A549 (cell line): ENCODE measurements around the gene SLC25A15. TPM values are rescaled to one million over a fixed set of nuclear protein-coding genes. Genes with fewer than 3 reads are reported as not detected.

Experiments
- ATAC-seq, 2 experiments: fragments of 200-7000 bp in 1 of 2; fragments of >200 bp in 1 of 2; cut with Nextera tagmentation in 1 of 2; cut with Tn5 transposase in 1 of 2; 3 replicates each; pipeline versions ENCODE4 v1.8.0 to v1.9.1; 2018 to 2020; ENCODE audit warnings: mild to moderate bottlenecking in 1 of 2, moderate library complexity in 1 of 2
- CTCF ChIA-PET: fragments of 300-600 bp; sonication (Branson Sonifier 250); formaldehyde crosslinking; extraction: SDS; loops from one replicate; lab custom pipeline; 2021; ENCODE audit warnings: antibody characterized with exemption, inconsistent platforms; lab: Yijun Ruan, JAX
- POLR2A ChIA-PET: fragments of 350-600 bp; formaldehyde crosslinking; extraction: SDS; loops from one replicate; lab custom pipeline; 2021; ENCODE audit warnings: antibody characterized with exemption, inconsistent platforms; lab: Yijun Ruan, JAX
- DNase-seq, 2 experiments: peaks; one replicate each; pipeline versions ENCODE4 v3.0.0 to v3.0.0-alpha.2; 2011 to 2016; ENCODE audit warnings: low read depth in 1 of 2, low spot score in 1 of 2
- FAIRE-seq: peaks from 2 replicates; lab custom pipeline; 2011; peaks lifted over from hg19 to GRCh38; lab: Jason Lieb, UNC
- H3K27ac ChIP-seq, 2 experiments: fragments of >200 bp; sonication (Bioruptor Twin); formaldehyde crosslinking; 3 replicates each; pipeline ENCODE4 v1.5.1; 2016 to 2017
- H3K4me1 ChIP-seq: fragments of >200 bp; sonication (Bioruptor Twin); formaldehyde crosslinking; 3 replicates; pipeline ENCODE4 v1.6.1; 2016
- H3K4me2 ChIP-seq: fragments of >200 bp; sonication (Bioruptor Twin); formaldehyde crosslinking; 3 replicates; pipeline ENCODE4 v1.6.1; 2016
- H3K4me3 ChIP-seq: fragments of >200 bp; sonication (Bioruptor Twin); formaldehyde crosslinking; 3 replicates; pipeline ENCODE4 v1.5.1; 2016
- H3K9me3 ChIP-seq: fragments of >200 bp; sonication (Bioruptor Twin); formaldehyde crosslinking; 3 replicates; pipeline ENCODE4 v1.6.1; 2016
- BCL3 ChIP-seq: fragments of >200 bp; sonication (Bioruptor Twin); formaldehyde crosslinking; IDR thresholded peaks from 3 replicates; pipeline ENCODE4 v1.6.1; 2016
- CEBPB ChIP-seq, 2 experiments: fragments of >200 bp in 1 of 2; sonication (Bioruptor Twin) in 1 of 2; formaldehyde crosslinking in 1 of 2; IDR thresholded peaks; 2 replicates each; pipeline ENCODE4 v1.6.1; 2012 to 2016
- CHD2 ChIP-seq: fragments of 150-350 bp; IDR thresholded peaks from 2 replicates; pipeline ENCODE4 v1.6.1; 2014; ENCODE audit warnings: low read length; ENCODE audit not compliant: partially characterized antibody
- CHD4 ChIP-seq: fragments of 200-600 bp; sonication (generic); IDR thresholded peaks from 2 replicates; pipeline ENCODE4 v1.6.1; 2016; ENCODE audit warnings: antibody characterized with exemption, mild to moderate bottlenecking, borderline replicate concordance
- EHMT2 ChIP-seq: fragments of 200-600 bp; sonication (generic); IDR thresholded peaks from 2 replicates; pipeline ENCODE4 v1.6.1; 2016; ENCODE audit warnings: antibody characterized with exemption, low read depth, mild to moderate bottlenecking, moderate library complexity
- GATA3 ChIP-seq: IDR thresholded peaks from 2 replicates; pipeline ENCODE4 v1.6.1; 2012; ENCODE audit warnings: borderline replicate concordance
- HEYL ChIP-seq: fragments of 250-450 bp; sonication (Bioruptor Pico); IDR thresholded peaks from 2 replicates; pipeline ENCODE4 v1.8.0; 2021; ENCODE audit warnings: mild to moderate bottlenecking, moderate library complexity
- HOXA7 ChIP-seq: fragments of 250-450 bp; sonication (Bioruptor Pico); IDR thresholded peaks from 2 replicates; pipeline ENCODE4 v1.5.0; 2020; ENCODE audit warnings: mild to moderate bottlenecking, moderate library complexity
- HOXB13 ChIP-seq: fragments of 250-450 bp; sonication (Bioruptor Pico); IDR thresholded peaks from 2 replicates; pipeline ENCODE4 v1.5.0; 2020; ENCODE audit warnings: low read depth, mild to moderate bottlenecking, moderate library complexity
- JUN ChIP-seq, 2 experiments: fragments of >200 bp; sonication (Bioruptor Twin); formaldehyde crosslinking; IDR thresholded peaks; 2 replicates in 1 of 2; 3 replicates in 1 of 2; pipeline ENCODE4 v1.6.1; 2016 to 2017
- JUNB ChIP-seq: fragments of >200 bp; sonication (Bioruptor Twin); formaldehyde crosslinking; IDR thresholded peaks from 2 replicates; pipeline ENCODE4 v1.6.1; 2016
- KDM5A ChIP-seq: fragments of 200-600 bp; sonication (generic); IDR thresholded peaks from 2 replicates; pipeline ENCODE4 v1.6.1; 2016; ENCODE audit warnings: antibody characterized with exemption, mild to moderate bottlenecking
- MAX ChIP-seq: IDR thresholded peaks from 2 replicates; pipeline ENCODE4 v1.6.1; 2012
- NPAS2 ChIP-seq: fragments of 250-450 bp; sonication (Bioruptor Pico); IDR thresholded peaks from 2 replicates; pipeline ENCODE4 v1.8.0; 2022; ENCODE audit warnings: mild to moderate bottlenecking, moderate library complexity, borderline replicate concordance
- NR3C1 ChIP-seq: fragments of >200 bp; sonication (Bioruptor Twin); formaldehyde crosslinking; IDR thresholded peaks from 3 replicates; pipeline ENCODE4 v1.6.1; 2017
- RAD21 ChIP-seq, 2 experiments: fragments of >200 bp in 1 of 2; sonication (Bioruptor Twin) in 1 of 2; formaldehyde crosslinking in 1 of 2; IDR thresholded peaks in 1 of 2; conservative IDR thresholded peaks in 1 of 2; 2 replicates in 1 of 2; 3 replicates in 1 of 2; pipeline ENCODE4 v1.6.1; 2012 to 2018; ENCODE audit warnings: inconsistent platforms in 1 of 2
- RARB ChIP-seq: fragments of 250-450 bp; sonication (Bioruptor Pico); IDR thresholded peaks from 2 replicates; pipeline ENCODE4 v1.8.0; 2021; ENCODE audit warnings: mild to moderate bottlenecking, moderate library complexity
- RCOR1 ChIP-seq: fragments of 150-350 bp; IDR thresholded peaks from 2 replicates; pipeline ENCODE4 v1.6.1; 2014; ENCODE audit warnings: antibody characterized with exemption, low read length, low read depth
- RFX5 ChIP-seq: fragments of 450-650 bp; IDR thresholded peaks from 2 replicates; pipeline ENCODE4 v1.7.1; 2014; ENCODE audit warnings: antibody characterized with exemption, mild to moderate bottlenecking, moderate library complexity
- TFCP2L1 ChIP-seq: fragments of 250-450 bp; sonication (Bioruptor Pico); IDR thresholded peaks from 2 replicates; pipeline ENCODE4 v1.5.0; 2021; ENCODE audit warnings: mild to moderate bottlenecking
- TP53 ChIP-seq: fragments of 250-450 bp; sonication (Bioruptor Pico); IDR thresholded peaks from 2 replicates; pipeline ENCODE4 v1.5.0; 2021; ENCODE audit warnings: mild to moderate bottlenecking, moderate library complexity
- ZFP36 ChIP-seq: fragments of 450-650 bp; IDR thresholded peaks from 2 replicates; pipeline ENCODE4 v1.6.1; 2014; ENCODE audit warnings: borderline replicate concordance; ENCODE audit not compliant: partially characterized antibody
- ZNF302 ChIP-seq: fragments of 250-450 bp; sonication (Bioruptor Pico); IDR thresholded peaks from 2 replicates; pipeline ENCODE4 v1.9.0; 2021; ENCODE audit warnings: inconsistent platforms, mild to moderate bottlenecking, moderate library complexity
- ZSCAN20 ChIP-seq: fragments of 250-450 bp; sonication (Bioruptor Pico); IDR thresholded peaks from 2 replicates; pipeline ENCODE4 v1.8.0; 2022; ENCODE audit warnings: mild to moderate bottlenecking, moderate library complexity
- WGBS: methylation state at CpG from one replicate; pipeline ENCODE4 v1.1.6; 2017; ENCODE audit errors: missing lambda C conversion rate; 5-methylcytosine and 5-hydroxymethylcytosine counted together
- polyA plus RNA-seq, 4 experiments: library from polyadenylated mRNA; depleted of rRNA in 3 of 4; stranded (reverse); fragments of >200 nt; fragmentation: RNase III in 1 of 4; extraction: RNeasy Plus Mini Kit Qiagen cat#74134 plus additional on column Dnase treatment in 1 of 4; gene quantifications; 2 replicates in 3 of 4; 3 replicates in 1 of 4; pipeline ENCODE4 v1.2.3, GENCODE V29; 2011 to 2017
- TF ChIP-seq, protein P1 (sequence below): fragments of >200 bp; sonication (Bioruptor Twin); formaldehyde crosslinking; IDR thresholded peaks from 3 replicates; pipeline ENCODE4 v1.5.1; 2016
- TF ChIP-seq, protein P2 (sequence below): IDR thresholded peaks from 2 replicates; pipeline ENCODE4 v1.6.1; 2012; ENCODE audit warnings: low read depth, borderline replicate concordance

Gene SLC25A15
- polyA plus RNA-seq, 2 of the 4 experiments (the other 2 are of a cell fraction) = 14.0 to 23.3 TPM

- no peaks in the 10 kb centered on the region for H3K9me3 ChIP-seq
- TF ChIP-seq, protein P1, sequence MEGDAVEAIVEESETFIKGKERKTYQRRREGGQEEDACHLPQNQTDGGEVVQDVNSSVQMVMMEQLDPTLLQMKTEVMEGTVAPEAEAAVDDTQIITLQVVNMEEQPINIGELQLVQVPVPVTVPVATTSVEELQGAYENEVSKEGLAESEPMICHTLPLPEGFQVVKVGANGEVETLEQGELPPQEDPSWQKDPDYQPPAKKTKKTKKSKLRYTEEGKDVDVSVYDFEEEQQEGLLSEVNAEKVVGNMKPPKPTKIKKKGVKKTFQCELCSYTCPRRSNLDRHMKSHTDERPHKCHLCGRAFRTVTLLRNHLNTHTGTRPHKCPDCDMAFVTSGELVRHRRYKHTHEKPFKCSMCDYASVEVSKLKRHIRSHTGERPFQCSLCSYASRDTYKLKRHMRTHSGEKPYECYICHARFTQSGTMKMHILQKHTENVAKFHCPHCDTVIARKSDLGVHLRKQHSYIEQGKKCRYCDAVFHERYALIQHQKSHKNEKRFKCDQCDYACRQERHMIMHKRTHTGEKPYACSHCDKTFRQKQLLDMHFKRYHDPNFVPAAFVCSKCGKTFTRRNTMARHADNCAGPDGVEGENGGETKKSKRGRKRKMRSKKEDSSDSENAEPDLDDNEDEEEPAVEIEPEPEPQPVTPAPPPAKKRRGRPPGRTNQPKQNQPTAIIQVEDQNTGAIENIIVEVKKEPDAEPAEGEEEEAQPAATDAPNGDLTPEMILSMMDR = no peak
- TF ChIP-seq RARB (CRISPR knock-in tag) (no peak), CHD4 (no peak), RCOR1 (no peak), TP53 (CRISPR knock-in tag) (no peak), HOXA7 (no peak), RFX5 (no peak), JUN (IDR thresholded peaks at IDR 0.05) (no peak), MAX (no peak), CEBPB (IDR thresholded peaks at IDR 0.05) (no peak), KDM5A (no peak)
- TF ChIP-seq, protein P2, sequence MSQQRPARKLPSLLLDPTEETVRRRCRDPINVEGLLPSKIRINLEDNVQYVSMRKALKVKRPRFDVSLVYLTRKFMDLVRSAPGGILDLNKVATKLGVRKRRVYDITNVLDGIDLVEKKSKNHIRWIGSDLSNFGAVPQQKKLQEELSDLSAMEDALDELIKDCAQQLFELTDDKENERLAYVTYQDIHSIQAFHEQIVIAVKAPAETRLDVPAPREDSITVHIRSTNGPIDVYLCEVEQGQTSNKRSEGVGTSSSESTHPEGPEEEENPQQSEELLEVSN = no peak
- TF ChIP-seq, all 56 proteins: peak for 0
- DNase-seq (no peak), FAIRE-seq (no peak), ATAC-seq (no peak)
- ChIA-PET POLR2A (no interaction called here), CTCF (interaction anchor here (0.6 kb wide), 1 partner anchor 137 kb away, joined by 3 read pairs; no protein-coding TSS in a partner anchor)
- Histone ChIP-seq H3K4me2 (no peak overlapping the region), H3K4me3 (no peak overlapping the region), H3K4me1 (no peaks in the 10 kb centered on the region), H3K27ac (no peak overlapping the region)
- 96% methylated on average over 9 of the region's 9 CpGs for WGBS
These were observed 9.0 kb downstream of the SLC25A15 start for GRCh38 chr13:40798380-40798779.

GRCh38 chr13:40799508-40799907 is 10.1 kb downstream of the SLC25A15 start:
- Histone ChIP-seq H3K27ac (no peak overlapping the region), H3K4me3 (no peak overlapping the region), H3K4me1 (no peaks in the 10 kb centered on the region), H3K4me2 (no peak overlapping the region), H3K9me3 (no peaks in the 10 kb centered on the region)
- DNase-seq (no peak), FAIRE-seq (no peak), ATAC-seq (no peak)
- ChIA-PET CTCF (interaction anchor here (1.7 kb wide), 1 partner anchor 10 kb away, joined by 4 read pairs; the partner anchor contains the start of gene SLC25A15), POLR2A (no interaction called here)
- 91% methylated on average over 4 of the region's 4 CpGs for WGBS
- TF ChIP-seq CEBPB (IDR thresholded peaks at IDR 0.05) = no peak
- TF ChIP-seq ZFP36 = no peak
- TF ChIP-seq EHMT2 = no peak
- no peak for TF ChIP-seq JUNB
- TF ChIP-seq CHD4 = no peak
- TF ChIP-seq HOXA7 = no peak
- no peak for TF ChIP-seq HEYL
- no peak for TF ChIP-seq RAD21 (conservative IDR thresholded peaks at IDR 0.05 in 1 of 2, IDR thresholded peaks at IDR 0.05 in 1 of 2)
- TF ChIP-seq CHD2 = no peak
- TF ChIP-seq, protein P2 = no peak
- TF ChIP-seq GATA3 = no peak
- TF ChIP-seq ZNF302 (CRISPR knock-in tag) = no peak
- TF ChIP-seq TFCP2L1 (CRISPR knock-in tag) = no peak
- no peak for TF ChIP-seq NR3C1
- no peak for TF ChIP-seq NPAS2 (CRISPR knock-in tag)
- no peak for TF ChIP-seq ZSCAN20 (CRISPR knock-in tag)
- no peak for TF ChIP-seq HOXB13 (CRISPR knock-in tag)
- TF ChIP-seq BCL3 = no peak
- no peak for TF ChIP-seq MAX
